GM12878 (cell line): ENCODE results near the gene HUWE1. TPM values are rescaled to one million over a fixed set of nuclear protein-coding genes. Genes with fewer than 3 reads are reported as not detected.

Source experiments
- ATAC-seq: fragments of 200-7000 bp; cut with Tn5 transposase; 3 replicates; pipeline ENCODE4 v1.9.1; 2020; ENCODE audit warnings: mild to moderate bottlenecking, moderate library complexity
- BruUV-seq: library from RNA; stranded (reverse); fragments of 400-500 nt; replicated peaks from 2 replicates; lab custom pipeline; 2021; lab: Mats Ljungman, UMichigan
- CTCF ChIA-PET: fragments of 300-600 bp; sonication (Branson Sonifier 250); formaldehyde crosslinking; extraction: SDS; loops from one replicate; lab custom pipeline; 2021; ENCODE audit warnings: inconsistent platforms; lab: Yijun Ruan, JAX
- POLR2A ChIA-PET: fragments of 350-600 bp; formaldehyde crosslinking; extraction: SDS; loops from one replicate; lab custom pipeline; 2021; ENCODE audit warnings: inconsistent platforms; lab: Charles Lee
- RAD21 ChIA-PET: fragments of 300-600 bp; sonication (Branson Sonifier 250); formaldehyde crosslinking; loops from one replicate; lab custom pipeline; 2023; ENCODE audit warnings: antibody characterized with exemption; ENCODE audit not compliant: unreplicated experiment; lab: Charles Lee
- SMC1A ChIA-PET: fragments of 300-600 bp; sonication (Branson Sonifier 250); formaldehyde crosslinking; loops from one replicate; lab custom pipeline; 2023; ENCODE audit not compliant: unreplicated experiment, uncharacterized antibody; lab: Charles Lee
- DNase-seq: peaks from one replicate; pipeline ENCODE4 v3.0.0-alpha.2; 2011; ENCODE audit warnings: low read depth, low spot score
- FAIRE-seq: peaks from 3 replicates; lab custom pipeline; 2011; peaks lifted over from hg19 to GRCh38; lab: Jason Lieb, UNC
- H2AFZ ChIP-seq: 2 replicates; pipeline ENCODE4 v1.6.0; 2011; ENCODE audit warnings: low read depth, low read length, control low read depth; ENCODE audit not compliant: control insufficient read depth
- H3K27ac ChIP-seq: 2 replicates; pipeline ENCODE4 v1.5.1; 2011; ENCODE audit warnings: control low read depth; ENCODE audit not compliant: control insufficient read depth, insufficient read depth
- H3K27me3 ChIP-seq, 2 experiments: replicated peaks in 1 of 2; 2 replicates each; pipeline versions ENCODE4 v1.6.0 to v1.6.1; 2011; ENCODE audit warnings: low read length in 1 of 2; ENCODE audit not compliant: control insufficient read depth in 2 of 2, insufficient read depth in 2 of 2
- H3K36me3 ChIP-seq, 2 experiments: 2 replicates each; pipeline ENCODE4 v1.5.1; 2011; ENCODE audit warnings: low read length in 1 of 2; ENCODE audit not compliant: control insufficient read depth in 2 of 2, insufficient read depth in 2 of 2
- H3K4me1 ChIP-seq: 2 replicates; pipeline ENCODE4 v1.6.1; 2011; ENCODE audit warnings: mild to moderate bottlenecking, low read length, moderate library complexity, mixed read lengths; ENCODE audit not compliant: control insufficient read depth, insufficient read depth
- H3K4me2 ChIP-seq: 2 replicates; pipeline ENCODE4 v1.6.0; 2011; ENCODE audit warnings: control low read depth; ENCODE audit not compliant: control insufficient read depth, insufficient read depth
- H3K4me3 ChIP-seq: fragments of 200-600 bp; sonication (generic); 2 replicates; pipeline ENCODE4 v1.5.1; 2016
- H3K79me2 ChIP-seq: 2 replicates; pipeline ENCODE4 v1.6.0; 2011; ENCODE audit warnings: low read length; ENCODE audit not compliant: control insufficient read depth, insufficient read depth
- H3K9ac ChIP-seq: 2 replicates; pipeline ENCODE4 v1.8.0; 2011; ENCODE audit warnings: low read length, control low read depth, mixed read lengths; ENCODE audit not compliant: control insufficient read depth, insufficient read depth
- H3K9me3 ChIP-seq: replicated peaks from 3 replicates; pipeline ENCODE4 v1.5.1; 2011; ENCODE audit warnings: mild to moderate bottlenecking, low read length; ENCODE audit not compliant: control insufficient read depth, insufficient read depth
- H4K20me1 ChIP-seq: 2 replicates; pipeline ENCODE4 v1.6.0; 2011; ENCODE audit not compliant: control insufficient read depth, insufficient read depth
- CBX5 ChIP-seq: sonication (generic); IDR thresholded peaks from 2 replicates; pipeline ENCODE4 v1.6.1; 2016; ENCODE audit warnings: low read depth, moderate library complexity, mild to moderate bottlenecking, inconsistent platforms
- CHD1 ChIP-seq: IDR thresholded peaks from 2 replicates; pipeline ENCODE4 v1.6.1; 2012; ENCODE audit warnings: low read depth, low read length, improper control_type of control experiment
- FOXM1 ChIP-seq: IDR thresholded peaks from 2 replicates; pipeline ENCODE4 v1.6.1; 2012; ENCODE audit warnings: low read depth, mild to moderate bottlenecking, inconsistent platforms, low read length, moderate library complexity
- GABPA ChIP-seq: IDR thresholded peaks from 2 replicates; pipeline ENCODE4 v1.6.1; 2014; ENCODE audit warnings: antibody characterized with exemption, low read depth, mild to moderate bottlenecking, inconsistent platforms
- MTA3 ChIP-seq: IDR thresholded peaks from 2 replicates; pipeline ENCODE4 v1.6.1; 2012; ENCODE audit warnings: low read length, inconsistent platforms, borderline replicate concordance
- PAX5 ChIP-seq: IDR thresholded peaks from 2 replicates; pipeline ENCODE4 v1.6.1; 2011; ENCODE audit warnings: low read depth, low read length, borderline replicate concordance
- PAX8 ChIP-seq: fragments of 450-650 bp; IDR thresholded peaks from 2 replicates; pipeline ENCODE4 v1.6.1; 2017; ENCODE audit warnings: mild to moderate bottlenecking, moderate library complexity
- RBBP5 ChIP-seq: fragments of 200-600 bp; sonication (generic); conservative IDR thresholded peaks from 2 replicates; pipeline ENCODE4 v1.6.1; 2016
- RCOR1 ChIP-seq: conservative IDR thresholded peaks from 2 replicates; pipeline ENCODE4 v1.6.1; 2012; ENCODE audit warnings: low read depth, low read length, improper control_type of control experiment
- RFX5 ChIP-seq: IDR thresholded peaks from 2 replicates; pipeline ENCODE4 v1.6.1; 2011; ENCODE audit warnings: low read depth, low read length, improper control_type of control experiment
- SMAD5 ChIP-seq: IDR thresholded peaks from 2 replicates; pipeline ENCODE4 v1.6.1; 2016; ENCODE audit warnings: antibody characterized with exemption, low read depth
- TCF12 ChIP-seq: IDR thresholded peaks from 2 replicates; pipeline ENCODE4 v1.6.1; 2011; ENCODE audit warnings: low read depth, mild to moderate bottlenecking, low read length
- TCF7 ChIP-seq: IDR thresholded peaks from 2 replicates; pipeline ENCODE4 v1.6.1; 2014; ENCODE audit warnings: antibody characterized with exemption, borderline replicate concordance
- ZSCAN29 ChIP-seq: fragments of 450-650 bp; IDR thresholded peaks from 2 replicates; pipeline ENCODE4 v1.6.1; 2017; ENCODE audit warnings: mild to moderate bottlenecking, moderate library complexity
- WGBS: methylation state at CpG from one replicate; pipeline ENCODE4 v1.1.6; 2016; ENCODE audit warnings: low lambda C conversion rate; ENCODE audit not compliant: insufficient replicate concordance, insufficient coverage; ENCODE audit errors: missing lambda C conversion rate; 5-methylcytosine and 5-hydroxymethylcytosine counted together
- in situ Hi-C: fragments of 300-500 bp; cut with MboI; formaldehyde crosslinking; loops from 9 replicates; pipeline ENCODE4 v1.14.3; 2018; ENCODE audit warnings: mixed read lengths
- intact Hi-C: fragments of 100-400 bp; cut with micrococcal nuclease; formaldehyde crosslinking; loops from one replicate; pipeline ENCODE4 v1.14.2; 2022; ENCODE audit not compliant: unreplicated experiment
- polyA plus RNA-seq, 11 experiments: library from polyadenylated mRNA; depleted of rRNA in 4 of 11; unstranded in 6 of 11; stranded (reverse) in 5 of 11; fragments of >200 nt; fragmentation: Nextera tagmentation in 4 of 11; fragmentation: Illumina TruSeq in 1 of 11; extraction: Ambion mirVana in 4 of 11; extraction: Trizol in 1 of 11; gene quantifications; 1 replicate in 1 of 11; 2 replicates in 10 of 11; pipeline versions ENCODE4 v1.2.1 to v1.2.3, GENCODE V29; 2011 to 2016; ENCODE audit warnings: inconsistent platforms in 2 of 11, missing spikeins in 2 of 11, low read depth in 1 of 11
- total RNA-seq, 4 experiments: library from RNA; depleted of rRNA in 3 of 4; stranded (reverse); fragments of >200 nt in 3 of 4; fragmentation: Illumina TruSeq in 1 of 4; extraction: Trizol in 1 of 4; gene quantifications; 2 replicates each; pipeline versions ENCODE4 v1.2.1 to v1.2.3, GENCODE V29; 2013 to 2021
- TF ChIP-seq, protein P1 (sequence below), 3 experiments: IDR thresholded peaks in 2 of 3; conservative IDR thresholded peaks in 1 of 3; 2 replicates each; pipeline ENCODE4 v1.5.1; 2011; ENCODE audit warnings: low read depth in 3 of 3, low read length in 3 of 3, mild to moderate bottlenecking in 3 of 3, control low read depth in 2 of 3, moderate library complexity in 2 of 3, inconsistent platforms in 1 of 3, mixed read lengths in 1 of 3; ENCODE audit not compliant: control insufficient read depth in 2 of 3, insufficient read depth in 1 of 3; ENCODE audit errors: extremely low read depth in 1 of 3
- TF ChIP-seq, protein P2 (sequence below): fragments of 450-650 bp; formaldehyde crosslinking; IDR thresholded peaks from 2 replicates; pipeline ENCODE4 v1.4.0; 2022; ENCODE audit warnings: mild to moderate bottlenecking, moderate library complexity
- TF ChIP-seq, protein P3 (sequence below): IDR thresholded peaks from 2 replicates; pipeline ENCODE4 v1.6.1; 2011; ENCODE audit warnings: low read depth, low read length, improper control_type of control experiment, borderline replicate concordance

Gene HUWE1
- total and polyA plus RNA-seq, 10 of the 15 experiments (the other 5 are each of a cell fraction or from before 2014, with no cell fraction given), result 35.9 to 280 (median 100) TPM

DNA sequence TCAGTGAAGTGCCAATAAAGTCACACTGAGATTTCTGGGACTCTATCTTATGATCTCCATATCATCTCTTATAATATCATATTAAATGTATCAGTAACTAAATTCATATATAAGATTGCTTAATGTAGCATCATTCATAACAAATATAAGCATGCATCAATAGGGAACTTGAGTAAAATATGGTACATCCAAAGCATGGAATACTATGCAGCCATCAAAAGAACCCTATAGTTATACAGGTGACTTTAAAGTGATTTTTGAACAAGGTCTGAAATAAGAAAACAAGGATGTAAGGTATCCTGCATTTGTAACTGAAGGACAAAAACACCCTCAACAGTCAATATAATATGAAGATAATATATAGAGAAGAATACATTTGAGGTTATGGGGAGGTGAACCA, 47.3 kb downstream of the HUWE1 start:
- CTCF ChIA-PET, result no interaction called here
- in situ Hi-C loops, result no loop called here

DNA sequence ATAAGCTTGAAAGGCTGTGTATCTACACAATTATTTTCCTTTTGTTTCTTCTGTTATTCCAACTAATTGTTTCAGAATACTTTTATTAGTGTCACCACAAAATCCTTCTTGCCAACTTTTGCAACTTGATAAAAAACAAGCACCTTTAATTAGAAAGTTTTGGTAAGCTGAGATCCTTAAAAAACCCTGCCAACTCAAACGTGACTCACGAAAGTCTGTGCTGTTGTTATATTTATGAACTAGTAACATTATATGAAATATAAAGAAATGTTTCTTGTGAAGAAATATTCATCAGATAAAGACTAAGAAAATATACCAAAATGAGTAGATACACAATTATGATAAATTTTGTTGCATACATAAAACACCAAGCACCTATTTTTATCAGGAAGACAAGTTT, 49.0 kb downstream of the HUWE1 start:
- TF ChIP-seq TCF12 (no peak), PAX8 (no peak), RFX5 (no peak), CHD1 (no peak), SMAD5 (no peak), RBBP5 (no peak), PAX5 (no peak)
- TF ChIP-seq, protein P1, sequence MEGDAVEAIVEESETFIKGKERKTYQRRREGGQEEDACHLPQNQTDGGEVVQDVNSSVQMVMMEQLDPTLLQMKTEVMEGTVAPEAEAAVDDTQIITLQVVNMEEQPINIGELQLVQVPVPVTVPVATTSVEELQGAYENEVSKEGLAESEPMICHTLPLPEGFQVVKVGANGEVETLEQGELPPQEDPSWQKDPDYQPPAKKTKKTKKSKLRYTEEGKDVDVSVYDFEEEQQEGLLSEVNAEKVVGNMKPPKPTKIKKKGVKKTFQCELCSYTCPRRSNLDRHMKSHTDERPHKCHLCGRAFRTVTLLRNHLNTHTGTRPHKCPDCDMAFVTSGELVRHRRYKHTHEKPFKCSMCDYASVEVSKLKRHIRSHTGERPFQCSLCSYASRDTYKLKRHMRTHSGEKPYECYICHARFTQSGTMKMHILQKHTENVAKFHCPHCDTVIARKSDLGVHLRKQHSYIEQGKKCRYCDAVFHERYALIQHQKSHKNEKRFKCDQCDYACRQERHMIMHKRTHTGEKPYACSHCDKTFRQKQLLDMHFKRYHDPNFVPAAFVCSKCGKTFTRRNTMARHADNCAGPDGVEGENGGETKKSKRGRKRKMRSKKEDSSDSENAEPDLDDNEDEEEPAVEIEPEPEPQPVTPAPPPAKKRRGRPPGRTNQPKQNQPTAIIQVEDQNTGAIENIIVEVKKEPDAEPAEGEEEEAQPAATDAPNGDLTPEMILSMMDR (IDR thresholded peaks at IDR 0.05 in 2 of 3, conservative IDR thresholded peaks at IDR 0.05 in 1 of 3; ENCODE audit: control insufficient read depth in 2 of 3, extremely low read depth in 1 of 3, insufficient read depth in 1 of 3, low read depth in 3 of 3, low read length in 3 of 3), result no peak
- TF ChIP-seq, protein P2, sequence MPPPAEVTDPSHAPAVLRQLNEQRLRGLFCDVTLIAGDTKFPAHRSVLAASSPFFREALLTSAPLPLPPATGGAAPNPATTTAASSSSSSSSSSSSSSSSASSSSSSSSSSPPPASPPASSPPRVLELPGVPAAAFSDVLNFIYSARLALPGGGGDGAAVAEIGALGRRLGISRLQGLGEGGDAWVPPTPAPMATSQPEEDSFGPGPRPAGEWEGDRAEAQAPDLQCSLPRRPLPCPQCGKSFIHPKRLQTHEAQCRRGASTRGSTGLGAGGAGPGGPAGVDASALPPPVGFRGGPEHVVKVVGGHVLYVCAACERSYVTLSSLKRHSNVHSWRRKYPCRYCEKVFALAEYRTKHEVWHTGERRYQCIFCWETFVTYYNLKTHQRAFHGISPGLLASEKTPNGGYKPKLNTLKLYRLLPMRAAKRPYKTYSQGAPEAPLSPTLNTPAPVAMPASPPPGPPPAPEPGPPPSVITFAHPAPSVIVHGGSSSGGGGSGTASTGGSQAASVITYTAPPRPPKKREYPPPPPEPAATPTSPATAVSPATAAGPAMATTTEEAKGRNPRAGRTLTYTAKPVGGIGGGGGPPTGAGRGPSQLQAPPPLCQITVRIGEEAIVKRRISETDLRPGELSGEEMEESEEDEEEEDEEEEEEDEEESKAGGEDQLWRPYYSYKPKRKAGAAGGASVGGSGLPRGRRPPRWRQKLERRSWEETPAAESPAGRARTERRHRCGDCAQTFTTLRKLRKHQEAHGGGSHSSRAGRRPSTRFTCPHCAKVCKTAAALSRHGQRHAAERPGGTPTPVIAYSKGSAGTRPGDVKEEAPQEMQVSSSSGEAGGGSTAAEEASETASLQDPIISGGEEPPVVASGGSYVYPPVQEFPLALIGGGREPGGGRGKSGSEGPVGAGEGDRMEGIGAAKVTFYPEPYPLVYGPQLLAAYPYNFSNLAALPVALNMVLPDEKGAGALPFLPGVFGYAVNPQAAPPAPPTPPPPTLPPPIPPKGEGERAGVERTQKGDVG (CRISPR knock-in tag), result no peak
- H3K79me2 ChIP-seq, result no peaks in the 10 kb centered on the region; the same call in 1 of the 2 replicates
- H4K20me1 ChIP-seq, result no peaks in the 10 kb centered on the region
- no peak for DNase-seq
- H3K36me3 ChIP-seq, result peaks cover 2 to 9% of the 10 kb centered on the region in 2 experiments; a peak in 3 of 4 replicates
- no peak overlapping the region for H3K4me3 ChIP-seq
- ChIA-PET SMC1A (interaction anchor here (1.0 to 1.7 kb wide), 2 partner anchors 19 to 193 kb away, joined by 3 to 6 read pairs; no protein-coding TSS in a partner anchor), CTCF (interaction anchor here (1.6 kb wide), 1 partner anchor 9 kb away, joined by 3 read pairs; no protein-coding TSS in a partner anchor), POLR2A (interaction anchor here (0.6 kb wide), 1 partner anchor 9 kb away, joined by 3 read pairs; no protein-coding TSS in a partner anchor), RAD21 (no interaction called here)
- H2AFZ ChIP-seq, result no peak overlapping the region
- no peaks in the 10 kb centered on the region for H3K4me1 ChIP-seq
- intact Hi-C loops, result no loop called here
- no peaks in the 10 kb centered on the region for H3K9me3 ChIP-seq
- no TSS peak for BruUV-seq
- no peak overlapping the region for H3K9ac ChIP-seq
- in situ Hi-C loops, result no loop called here
- no peaks in the 10 kb centered on the region for H3K27me3 ChIP-seq
- H3K27ac ChIP-seq, result no peak overlapping the region
- no peak for ATAC-seq
- FAIRE-seq, result no peak
- H3K4me2 ChIP-seq, result no peak overlapping the region
- WGBS, result 29% methylated on average over 2 of the region's 2 CpGs

More for the DNA sequence above, 47.3 kb downstream of the HUWE1 start:
- POLR2A ChIA-PET, result no interaction called here
- Histone ChIP-seq H3K4me3 (no peak overlapping the region), H3K9ac (no peak overlapping the region), H3K27ac (no peak overlapping the region), H3K9me3 (no peaks in the 10 kb centered on the region), H3K27me3 (no peaks in the 10 kb centered on the region), H2AFZ (no peak overlapping the region), H3K36me3 (peaks cover 2 to 5% of the 10 kb centered on the region in 2 experiments; a peak in 3 of 4 replicates), H3K4me1 (no peaks in the 10 kb centered on the region), H3K79me2 (no peaks in the 10 kb centered on the region; the same call in 1 of the 2 replicates), H4K20me1 (no peaks in the 10 kb centered on the region), H3K4me2 (no peak overlapping the region)
- FAIRE-seq (no peak), DNase-seq (no peak), ATAC-seq (no peak)
- RAD21 ChIA-PET, result no interaction called here
- no TSS peak for BruUV-seq
- no peak for TF ChIP-seq MTA3
- no peak for TF ChIP-seq CBX5
- TF ChIP-seq TCF7, result no peak
- no peak for TF ChIP-seq FOXM1
- TF ChIP-seq ZSCAN29, result no peak
- TF ChIP-seq RCOR1, result no peak
- TF ChIP-seq, protein P3, sequence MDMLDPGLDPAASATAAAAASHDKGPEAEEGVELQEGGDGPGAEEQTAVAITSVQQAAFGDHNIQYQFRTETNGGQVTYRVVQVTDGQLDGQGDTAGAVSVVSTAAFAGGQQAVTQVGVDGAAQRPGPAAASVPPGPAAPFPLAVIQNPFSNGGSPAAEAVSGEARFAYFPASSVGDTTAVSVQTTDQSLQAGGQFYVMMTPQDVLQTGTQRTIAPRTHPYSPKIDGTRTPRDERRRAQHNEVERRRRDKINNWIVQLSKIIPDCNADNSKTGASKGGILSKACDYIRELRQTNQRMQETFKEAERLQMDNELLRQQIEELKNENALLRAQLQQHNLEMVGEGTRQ, result no peak
- no peak for TF ChIP-seq GABPA
- intact Hi-C loops, result no loop called here
- SMC1A ChIA-PET, result no interaction called here
